Prostate gland (tissue), 2 donors: ENCODE data around the gene CEP112.

ENCODE experiments used
- CTCF ChIP-seq, 4 experiments: fragments of 200-600 bp in 2 of 4; fragments of 450-650 bp in 2 of 4; sonication (generic) in 2 of 4; IDR thresholded peaks; 1 replicate in 3 of 4; 2 replicates in 1 of 4; pipeline ENCODE4 v1.5.1; 2016 to 2019; ENCODE audit warnings: antibody characterized with exemption in 4 of 4, mild to moderate bottlenecking in 2 of 4, moderate library complexity in 2 of 4
- POLR2AphosphoS5 ChIP-seq: sonication (generic); formaldehyde crosslinking; IDR thresholded peaks from one replicate; pipeline ENCODE4 v1.6.1; 2017; ENCODE audit warnings: antibody characterized with exemption

- TF ChIP-seq CTCF (IDR thresholded peaks at IDR 0.05) (no peak), POLR2AphosphoS5 (no peak)
Measured at GRCh38 chr17:65800655-65801054, 391.3 kb downstream of the CEP112 start.
